CD4-positive, alpha-beta T cell treated with Interleukin-15 for 1 hour (primary cell): ENCODE data around the gene ITGAE.

ENCODE experiments used
- DNase-seq: peaks from one replicate; pipeline ENCODE4 v3.0.0-alpha.2; 2020

ITGAE gene

DNA sequence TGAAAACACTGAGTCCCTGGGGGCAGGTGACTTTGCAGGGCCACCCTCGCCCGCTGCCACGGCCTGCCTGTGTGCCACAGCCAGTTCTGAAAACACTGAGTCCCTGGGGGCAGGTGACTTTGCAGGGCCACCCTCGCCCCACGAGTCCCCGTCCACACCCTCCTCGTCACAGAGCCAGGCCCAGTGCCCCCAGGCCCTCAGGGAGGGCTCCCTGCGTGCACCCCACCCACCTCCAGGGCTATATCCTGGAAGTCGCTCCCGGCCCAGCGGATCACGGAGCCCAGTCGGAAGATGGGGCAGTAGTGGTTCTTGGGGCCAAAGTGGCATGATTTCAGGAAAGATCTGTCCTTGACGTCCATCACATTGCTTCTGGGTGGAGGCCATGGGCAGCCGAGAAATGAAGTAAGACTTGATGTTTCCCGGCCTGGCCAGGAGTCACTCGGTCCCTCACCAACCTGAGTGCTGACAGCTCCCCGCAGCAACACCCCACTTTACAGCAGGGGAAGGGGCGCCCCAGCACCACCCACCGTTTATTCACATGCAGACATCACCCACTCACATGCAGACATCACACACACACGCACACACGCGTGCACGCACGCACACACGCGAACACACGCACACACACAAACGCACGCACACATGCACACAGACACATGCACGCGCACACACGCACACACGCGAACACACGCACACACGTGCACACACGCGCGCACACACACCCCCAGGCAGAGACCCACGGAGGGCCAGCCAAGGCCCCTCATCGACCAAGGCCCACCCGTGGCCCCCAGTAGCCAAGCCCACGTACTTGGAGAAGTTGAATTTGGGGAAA, 111.5 kb downstream of the ITGAE start:
- DNase-seq = no peak

DNA sequence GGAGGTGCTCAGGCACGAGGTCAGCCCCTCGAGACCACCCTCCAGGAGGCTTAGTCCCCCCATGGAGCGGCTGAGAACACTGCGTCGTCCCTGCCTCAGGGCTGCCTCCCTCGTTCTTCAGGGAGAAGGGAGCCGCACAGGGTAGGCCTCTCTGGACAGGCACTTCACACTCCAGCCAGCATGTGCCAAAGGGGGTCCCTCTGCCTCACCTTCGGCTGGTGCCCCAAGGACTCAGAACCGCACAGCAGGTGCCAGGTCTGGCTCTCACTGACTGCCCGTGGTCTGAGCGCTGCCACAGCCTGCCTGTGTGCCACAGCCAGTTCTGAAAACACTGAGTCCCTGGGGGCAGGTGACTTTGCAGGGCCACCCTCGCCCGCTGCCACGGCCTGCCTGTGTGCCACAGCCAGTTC, 112.1 kb downstream of the ITGAE start:
- DNase-seq = no peak

- DNase-seq = no peak
Observed at GRCh38 chr17:3688027-3688553, 112.9 kb downstream of the ITGAE start.

DNA sequence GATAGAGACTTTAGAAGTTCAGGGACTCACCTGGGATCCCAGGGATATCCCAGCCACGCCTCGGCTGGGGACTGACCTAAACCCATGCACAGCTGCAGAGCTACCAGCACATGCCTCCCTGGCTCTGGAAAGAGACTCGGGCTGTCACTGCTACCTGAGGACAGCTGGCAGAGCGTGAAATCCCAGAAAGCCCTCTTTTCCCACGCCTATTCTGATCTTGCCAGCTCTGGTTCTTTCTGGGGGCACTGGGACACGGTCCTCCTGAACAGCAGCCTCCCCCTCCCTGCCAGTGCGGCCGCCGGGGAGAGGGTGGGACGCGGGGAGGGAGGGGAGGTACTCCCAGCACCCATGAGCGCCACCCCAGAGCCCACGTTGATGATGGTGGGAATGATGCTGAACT, 115.8 kb downstream of the ITGAE start:
- no peak for DNase-seq

GRCh38 chr17:3683054-3683511, 117.9 kb downstream of the ITGAE start:
- peak; percentile 56 for DNase-seq

- no peak for DNase-seq
Observed at GRCh38 chr17:3682033-3682432, 119.0 kb downstream of the ITGAE start.

GRCh38 chr17:3681565-3681964, 119.4 kb downstream of the ITGAE start:
- no peak for DNase-seq

DNA sequence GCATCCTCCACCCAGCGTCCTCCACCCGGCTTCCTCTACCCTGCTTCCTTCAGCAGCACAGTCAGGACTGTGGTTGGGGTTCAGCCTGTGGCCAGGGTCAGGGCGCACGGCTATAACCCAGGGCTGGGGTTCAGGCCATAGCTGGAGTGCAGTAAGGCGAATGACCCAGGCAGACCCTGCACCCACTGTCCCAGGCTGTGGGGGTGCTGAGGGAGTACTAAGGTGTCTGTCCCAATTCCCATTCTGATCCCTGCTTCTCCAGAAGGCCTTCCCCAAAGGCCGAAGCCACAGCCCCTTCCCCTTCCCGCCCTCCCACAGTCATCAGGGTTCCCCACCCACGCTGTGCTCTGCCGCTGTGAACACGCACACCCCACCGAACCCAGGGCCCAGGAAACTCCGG, 119.9 kb downstream of the ITGAE start:
- no peak for DNase-seq

- DNase-seq = no peak
Observed at GRCh38 chr17:3679531-3680126, 121.4 kb downstream of the ITGAE start.

DNA sequence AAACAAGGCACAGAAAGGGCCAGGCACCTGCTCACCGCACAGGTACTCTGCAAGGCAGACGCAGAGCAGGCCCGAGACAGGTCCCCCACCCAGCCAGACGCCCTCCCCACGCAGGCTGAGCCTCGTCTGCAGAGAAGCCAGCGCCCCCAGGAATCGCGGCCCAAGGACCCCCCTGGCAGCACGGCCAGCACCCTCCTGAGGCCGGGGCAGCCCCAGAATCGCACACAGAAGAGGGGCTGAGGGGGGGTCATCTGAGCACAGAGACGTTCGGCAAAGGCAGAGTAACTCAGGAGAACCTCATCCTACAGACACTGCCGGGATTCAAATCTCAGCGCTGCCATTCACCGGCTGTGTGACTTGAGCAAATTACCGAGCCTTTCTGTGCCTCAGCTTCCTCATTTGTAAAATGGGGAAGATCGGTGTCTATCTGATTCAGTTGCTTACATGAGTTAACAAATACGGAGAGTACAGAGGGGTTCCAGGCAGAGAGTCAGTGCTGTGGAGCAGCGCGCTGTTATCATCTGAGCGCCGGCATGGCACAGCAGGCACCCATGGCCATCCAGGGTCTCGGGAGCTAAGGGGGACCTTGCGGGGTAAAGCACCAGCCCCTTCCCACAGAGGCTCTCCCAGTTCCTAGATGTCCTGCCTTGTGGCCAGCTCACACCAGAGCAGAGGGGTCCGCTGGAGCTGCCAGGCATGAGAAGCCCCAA, 122.0 kb downstream of the ITGAE start:
- DNase-seq = no peak

- no peak for DNase-seq
Observed at GRCh38 chr17:3678095-3678820, 122.7 kb downstream of the ITGAE start.

DNA sequence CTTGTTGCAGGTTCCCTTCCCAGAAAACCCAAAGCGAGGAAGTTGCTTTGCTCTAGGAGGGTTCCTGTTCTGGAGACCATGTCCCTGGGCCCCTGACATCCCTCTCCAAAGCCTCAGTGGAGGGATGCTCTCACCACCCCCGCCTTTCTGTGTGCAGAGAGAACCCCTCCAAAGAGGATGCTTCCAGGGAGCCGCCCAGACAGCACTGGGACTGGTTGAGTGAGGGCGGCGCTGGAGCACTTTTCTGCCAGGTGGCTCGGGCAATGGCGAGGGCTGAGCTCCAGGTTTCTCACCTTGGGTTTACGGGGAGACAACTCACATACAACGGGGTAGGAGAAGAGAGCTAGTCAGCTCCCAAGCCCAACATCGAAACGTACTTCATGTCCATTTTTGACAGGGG, 125.1 kb downstream of the ITGAE start:
- DNase-seq = no peak

DNA sequence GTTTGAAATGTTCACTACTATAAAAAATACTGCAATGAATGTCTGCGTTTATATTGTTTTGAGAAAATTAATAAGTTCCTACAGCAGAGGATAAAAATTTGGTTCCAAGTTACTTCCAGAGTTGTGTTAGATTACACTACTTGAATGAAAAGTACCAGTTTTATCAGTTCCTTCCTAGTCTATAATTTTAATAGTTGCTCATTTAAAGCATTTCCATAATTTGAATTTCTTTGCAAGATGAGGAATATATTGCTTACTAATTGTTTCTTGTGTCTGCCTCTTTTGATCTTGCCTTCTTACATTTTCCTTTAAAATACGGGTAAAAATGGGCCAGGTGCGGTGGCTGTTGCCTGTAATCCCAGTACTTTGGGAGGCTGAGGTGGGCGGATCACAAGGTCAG, 128.4 kb downstream of the ITGAE start:
- no peak for DNase-seq

DNA sequence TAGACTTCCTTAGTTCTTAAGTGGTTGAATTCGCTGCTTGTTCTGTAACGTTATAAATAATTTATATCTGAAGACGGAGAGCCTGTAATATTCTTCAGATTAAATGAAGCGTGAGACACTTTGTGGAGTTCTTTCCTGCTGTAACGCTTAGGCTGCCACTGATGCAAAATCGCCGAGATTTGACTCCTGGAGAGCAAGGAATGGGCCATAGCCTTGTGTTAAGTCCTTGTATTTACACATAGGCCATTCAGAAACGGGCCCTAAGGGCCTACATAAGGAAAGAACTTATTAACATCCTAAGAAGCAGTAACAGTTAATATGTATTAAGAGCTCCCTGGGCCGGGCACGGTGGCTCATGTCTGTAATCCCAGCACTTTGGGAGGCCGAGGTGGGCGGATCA, 131.4 kb downstream of the ITGAE start:
- DNase-seq = no peak

- no peak for DNase-seq
Observed at GRCh38 chr17:3669085-3669347, 132.0 kb downstream of the ITGAE start.

DNA sequence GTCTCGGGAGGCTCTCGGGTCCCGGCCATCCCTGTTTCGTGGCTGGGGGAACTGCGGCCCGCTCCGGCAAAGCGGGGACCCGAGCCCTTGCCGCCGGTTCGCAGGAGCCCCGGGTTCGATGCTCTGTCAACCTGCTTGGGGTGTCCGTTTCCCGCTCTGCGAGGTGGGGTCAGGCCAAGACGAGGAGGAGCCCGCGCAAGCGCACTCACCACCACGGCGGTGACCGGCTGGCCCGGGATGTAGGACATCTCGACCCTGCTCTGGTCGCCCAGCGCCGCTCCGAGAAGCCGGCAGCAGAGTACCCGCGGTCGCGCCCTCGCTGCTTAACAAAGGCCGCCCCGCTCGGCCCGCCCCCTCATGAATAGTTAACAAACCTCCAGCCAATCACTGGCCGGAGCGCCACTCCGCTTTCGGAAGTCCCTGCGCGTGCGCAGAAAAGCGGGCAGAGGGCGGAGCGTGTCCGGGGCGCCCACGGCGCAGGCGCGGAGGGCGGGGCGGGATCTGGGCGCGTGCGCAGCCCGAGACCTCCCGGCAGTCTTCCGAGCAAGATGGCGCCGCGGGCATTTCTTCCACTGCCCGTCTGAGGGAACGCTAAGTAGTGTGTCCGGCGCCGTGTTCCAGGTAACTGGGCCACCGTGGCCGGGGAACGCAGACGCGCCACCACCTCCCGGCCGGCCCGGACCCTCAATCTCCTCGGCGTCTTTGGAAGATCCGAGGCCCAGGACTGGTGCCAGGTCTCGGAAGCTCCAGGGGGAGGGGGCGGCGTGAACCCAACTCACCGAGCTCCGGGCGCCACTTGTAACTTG, 132.5 kb downstream of the ITGAE start, which contains the start of the genes EMC6 and TAX1BP3:
Gene EMC6, plus strand, starts transcription at position 534 of the 806 bp plus-strand sequence. CDS start 335 bp downstream, outside the sequence.
Gene TAX1BP3, minus strand, starts transcription at position 300 of the 806 bp plus-strand sequence. Its CDS starts 52 bp downstream, at position 248.
- DNase-seq = peak; percentile 97

DNA sequence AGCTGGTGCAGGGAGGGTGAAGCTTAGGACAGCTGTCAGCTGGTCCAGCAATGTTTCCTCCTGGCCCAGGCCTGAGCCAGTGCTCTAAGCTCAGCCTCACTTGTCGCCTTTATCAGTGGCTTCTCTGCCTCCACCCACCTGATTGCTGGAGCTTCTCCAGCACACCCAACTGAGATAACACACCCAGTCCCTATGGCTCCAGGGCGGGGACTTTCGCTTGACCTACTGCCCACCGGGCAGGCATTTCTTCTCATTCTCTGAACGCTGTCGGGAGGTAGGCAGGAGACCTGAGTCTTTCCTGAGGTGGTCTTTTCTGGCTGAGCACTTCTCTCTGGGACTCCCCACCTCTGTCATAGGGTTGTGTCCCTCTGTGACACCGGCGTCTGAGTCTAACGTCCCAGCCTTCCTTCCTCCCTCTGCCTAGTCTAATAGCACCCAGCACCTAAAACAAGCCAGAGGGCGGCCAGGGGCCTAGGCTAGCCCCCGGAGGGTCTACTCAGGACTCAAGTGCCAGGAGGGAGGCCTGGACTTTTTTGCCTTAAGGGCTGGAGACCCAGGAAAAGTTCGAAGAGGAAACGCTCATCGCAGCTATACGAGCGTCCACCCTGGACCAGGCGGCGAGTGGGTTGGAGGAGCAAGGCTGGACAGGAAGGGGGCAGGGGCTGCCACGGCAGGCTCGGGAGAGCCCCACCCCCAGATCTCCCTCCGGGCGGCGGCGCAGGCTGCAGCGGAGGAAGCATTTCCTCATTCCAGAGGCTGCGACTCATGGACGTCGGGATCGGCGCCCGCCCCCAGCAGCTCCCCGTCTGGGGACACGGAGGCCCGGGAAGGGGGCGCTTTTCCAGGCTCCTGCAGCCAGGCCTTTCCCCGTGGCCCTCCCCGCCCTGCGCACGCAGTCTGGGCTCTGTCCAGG, 133.4 kb downstream of the ITGAE start:
- no peak for DNase-seq

DNA sequence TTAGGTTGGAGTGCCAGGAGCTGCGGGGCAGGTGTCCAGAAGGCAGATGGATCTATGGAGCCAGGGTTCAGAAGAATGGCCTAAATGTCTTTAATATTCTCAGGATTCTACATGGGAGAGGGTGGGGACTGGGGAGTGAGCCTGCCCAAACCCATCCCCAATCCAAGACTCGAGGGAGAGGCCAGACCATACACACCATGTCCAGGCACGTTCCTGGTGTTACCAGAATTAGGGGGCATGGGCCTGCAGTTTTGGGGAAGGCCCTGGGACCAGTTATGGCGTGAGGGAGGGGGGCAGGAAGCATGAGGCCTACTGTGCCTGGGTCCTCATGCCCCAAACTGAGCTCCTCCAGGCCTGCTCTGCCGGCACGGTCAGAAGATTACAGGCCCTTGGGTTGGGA, 134.5 kb downstream of the ITGAE start:
- no peak for DNase-seq

- DNase-seq = no peak
Observed at GRCh38 chr17:3665834-3666233, 135.2 kb downstream of the ITGAE start.
